HG03439 (cell line): ENCODE measurements around the gene FEZ2.

Source experiments
- ATAC-seq: cut with Tn5 transposase; IDR thresholded peaks from one replicate; pipeline ENCODE4 v1.9.1; 2021; ENCODE audit warnings: mild to moderate bottlenecking, moderate library complexity; ENCODE audit not compliant: unreplicated experiment

The FEZ2 gene

GRCh38 chr2:36587556-36587955, 10.4 kb downstream of the FEZ2 start:
- ATAC-seq: no peak

DNA sequence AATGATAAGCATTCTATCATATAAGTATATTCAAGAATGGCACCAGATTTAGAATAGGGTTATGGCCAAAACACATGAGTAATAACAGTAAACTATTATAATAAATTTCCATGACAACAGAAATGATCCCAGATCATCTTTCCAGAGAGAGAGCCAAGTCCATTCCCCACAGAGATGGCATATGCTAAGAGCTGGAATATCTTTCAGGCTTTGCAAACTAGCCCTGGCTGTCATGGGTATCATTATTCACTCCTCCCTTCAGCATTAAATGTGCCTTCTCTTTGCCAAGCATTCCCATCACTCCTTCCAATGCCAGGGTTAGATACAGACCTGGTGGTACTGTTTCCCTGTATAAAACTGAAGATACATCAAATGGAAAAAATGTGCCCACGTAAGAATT, 10.9 kb downstream of the FEZ2 start:
- ATAC-seq: no peak

DNA sequence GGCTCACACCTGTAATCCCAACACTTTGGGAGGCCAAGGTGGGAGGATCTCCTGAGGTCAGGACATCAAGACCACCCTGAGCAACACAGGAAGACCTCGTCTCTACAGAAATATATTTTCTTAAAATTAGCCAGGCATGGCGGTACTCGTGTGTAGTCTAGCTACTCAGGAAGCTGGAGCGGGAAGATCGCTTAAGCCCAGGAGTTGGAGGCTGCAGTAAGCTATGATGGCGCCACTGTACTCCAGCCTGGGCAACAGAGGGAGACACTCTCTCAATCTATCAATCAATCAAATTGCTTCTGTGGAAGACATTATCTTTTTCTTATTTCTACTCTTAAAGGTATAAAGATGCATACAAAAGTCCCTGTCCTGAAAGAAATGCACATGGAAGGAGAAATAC, 11.3 kb downstream of the FEZ2 start:
- no peak for ATAC-seq

- no peak for ATAC-seq
These were observed 13.7 kb downstream of the FEZ2 start for GRCh38 chr2:36584148-36584794.

DNA sequence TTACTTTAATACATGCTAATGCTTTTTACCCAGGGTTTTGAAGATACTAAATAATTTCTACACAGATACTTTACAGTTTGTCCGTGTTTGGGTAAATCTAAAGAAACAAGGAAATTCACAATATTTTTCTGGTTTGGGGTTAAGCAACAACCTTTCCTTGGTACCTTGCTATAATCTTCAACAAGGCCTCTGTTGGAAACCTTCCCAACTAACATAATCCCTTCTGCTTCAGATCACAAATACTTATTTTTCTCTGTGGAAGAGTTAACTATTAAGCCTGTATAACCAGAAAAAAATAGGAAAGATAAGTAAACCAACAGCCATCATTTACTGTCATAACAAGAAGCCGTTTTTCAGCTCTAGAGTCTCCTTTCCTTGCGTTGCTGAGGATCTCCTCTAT, 15.0 kb downstream of the FEZ2 start:
- ATAC-seq: no peak

DNA sequence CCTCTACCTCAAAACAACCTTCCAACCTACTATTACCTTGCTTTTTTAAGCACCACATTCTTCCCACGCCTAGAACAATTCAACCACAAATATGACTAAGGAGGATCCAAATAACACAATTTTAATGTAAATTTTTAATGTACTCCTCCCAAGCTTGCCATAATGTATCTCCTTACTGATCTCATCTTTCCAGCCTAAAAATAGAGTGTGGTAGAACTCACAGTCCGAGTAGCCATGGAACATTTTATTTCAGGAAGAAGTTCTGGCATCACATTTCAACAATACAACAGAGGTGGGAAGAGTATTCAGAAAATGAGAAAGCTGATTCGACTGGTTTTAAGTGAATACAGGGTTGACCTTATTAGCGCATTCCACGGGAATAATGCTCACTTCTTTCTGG, 15.4 kb downstream of the FEZ2 start:
- ATAC-seq: no peak

GRCh38 chr2:36579297-36579664, 18.7 kb downstream of the FEZ2 start:
- ATAC-seq: no peak

DNA sequence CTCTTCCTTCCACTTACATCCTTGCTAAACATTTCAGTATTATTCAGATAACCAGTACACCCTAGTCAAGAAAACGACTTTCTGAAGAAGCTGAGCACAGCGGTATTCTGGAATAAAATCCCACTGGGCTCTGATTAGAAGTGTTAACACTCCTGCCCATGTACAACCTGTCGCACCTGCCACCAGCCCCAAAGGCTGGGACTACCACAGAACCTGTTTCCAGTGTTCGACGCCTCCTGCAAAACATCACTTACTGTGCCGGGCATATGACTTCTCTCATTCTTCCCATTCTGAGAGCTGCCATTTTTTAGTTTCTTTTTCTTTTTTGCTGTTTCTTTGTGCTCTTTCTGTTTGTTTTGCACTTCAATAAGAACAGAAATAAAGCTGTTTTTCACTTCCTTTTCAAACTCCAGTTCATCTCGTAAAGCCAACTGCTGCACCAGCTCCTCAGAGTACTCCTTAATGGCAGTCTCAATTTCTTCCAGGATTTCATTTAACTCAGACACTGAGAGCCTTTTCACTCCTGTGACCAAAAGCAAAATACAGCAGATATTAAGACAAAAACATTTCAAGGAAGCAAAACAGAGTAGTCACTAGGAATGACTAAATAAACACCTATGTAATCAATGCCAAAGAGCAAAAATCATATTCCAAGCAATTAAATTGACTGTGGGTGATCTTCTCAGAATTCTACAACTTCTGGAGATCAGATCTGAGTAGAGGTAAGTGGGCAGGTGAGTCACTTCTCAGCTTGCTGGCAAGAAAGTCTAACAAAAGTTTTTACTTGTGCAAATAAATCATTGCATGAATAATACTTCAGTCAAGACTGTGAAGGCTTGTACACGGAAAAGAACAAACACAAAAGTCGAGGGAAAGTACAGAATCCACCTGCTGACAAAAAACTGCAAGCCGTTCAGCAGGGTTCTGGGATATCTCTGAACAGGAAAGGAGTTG, 19.3 kb downstream of the FEZ2 start:
- no peak for ATAC-seq

GRCh38 chr2:36577884-36578283, 20.1 kb downstream of the FEZ2 start:
- no peak for ATAC-seq

GRCh38 chr2:36574560-36574959, 23.4 kb downstream of the FEZ2 start:
- no peak for ATAC-seq

GRCh38 chr2:36573165-36573564, 24.8 kb downstream of the FEZ2 start:
- ATAC-seq: no peak

DNA sequence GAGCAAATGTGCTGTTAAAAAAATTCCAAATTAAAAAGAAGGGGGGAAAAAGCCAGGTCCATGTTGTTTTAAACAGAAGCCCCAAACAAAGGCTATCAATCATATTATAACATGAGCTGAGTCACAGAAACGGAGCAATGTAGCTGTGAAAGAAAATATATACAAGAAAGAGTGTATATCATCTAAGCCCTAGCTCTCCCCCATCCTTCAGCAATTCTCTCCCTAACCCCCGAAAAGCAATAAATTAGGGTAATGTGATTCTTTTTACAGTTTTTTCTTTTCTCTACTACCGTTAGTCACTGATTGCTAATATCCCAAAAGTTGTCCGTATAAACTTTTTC, 25.3 kb downstream of the FEZ2 start:
- no peak for ATAC-seq

- no peak for ATAC-seq
These were observed 25.8 kb downstream of the FEZ2 start for GRCh38 chr2:36572054-36572718.

GRCh38 chr2:36570416-36570815, 27.6 kb downstream of the FEZ2 start:
- no peak for ATAC-seq

GRCh38 chr2:36569267-36569856, 28.6 kb downstream of the FEZ2 start:
- ATAC-seq: no peak

DNA sequence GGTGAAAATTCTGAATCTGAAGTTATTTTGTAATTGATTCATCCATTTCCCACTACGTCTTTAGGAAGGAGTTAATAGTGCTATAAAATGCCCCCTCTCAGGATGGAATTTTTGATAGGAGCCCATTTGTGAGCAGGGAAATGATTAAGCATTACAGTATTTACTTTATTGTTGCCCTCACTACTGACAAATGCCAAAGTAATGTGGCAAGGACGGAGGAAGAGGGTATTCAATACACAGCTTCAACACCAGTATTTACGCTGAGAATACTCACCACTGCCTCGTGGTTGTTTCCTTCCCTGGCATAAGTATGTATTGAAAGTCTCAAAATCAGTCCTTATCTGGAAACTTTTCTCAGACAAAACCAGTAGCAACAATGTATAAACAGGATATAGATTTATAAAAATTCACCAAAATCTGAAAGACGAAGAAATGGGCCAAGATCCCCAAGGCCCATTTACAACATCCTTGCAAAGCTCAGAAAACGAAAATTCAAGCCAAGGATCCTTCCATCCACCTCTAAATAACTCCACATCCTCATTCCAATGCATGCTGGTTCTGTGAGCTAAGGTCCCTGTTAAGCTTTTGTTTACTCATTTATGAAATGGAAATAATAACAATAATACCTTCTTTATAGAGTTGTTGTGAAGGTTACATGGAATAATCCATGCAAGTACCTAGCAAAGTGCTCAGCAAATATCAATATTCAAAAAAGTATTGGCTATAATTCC, 29.3 kb downstream of the FEZ2 start:
- ATAC-seq: no peak

DNA sequence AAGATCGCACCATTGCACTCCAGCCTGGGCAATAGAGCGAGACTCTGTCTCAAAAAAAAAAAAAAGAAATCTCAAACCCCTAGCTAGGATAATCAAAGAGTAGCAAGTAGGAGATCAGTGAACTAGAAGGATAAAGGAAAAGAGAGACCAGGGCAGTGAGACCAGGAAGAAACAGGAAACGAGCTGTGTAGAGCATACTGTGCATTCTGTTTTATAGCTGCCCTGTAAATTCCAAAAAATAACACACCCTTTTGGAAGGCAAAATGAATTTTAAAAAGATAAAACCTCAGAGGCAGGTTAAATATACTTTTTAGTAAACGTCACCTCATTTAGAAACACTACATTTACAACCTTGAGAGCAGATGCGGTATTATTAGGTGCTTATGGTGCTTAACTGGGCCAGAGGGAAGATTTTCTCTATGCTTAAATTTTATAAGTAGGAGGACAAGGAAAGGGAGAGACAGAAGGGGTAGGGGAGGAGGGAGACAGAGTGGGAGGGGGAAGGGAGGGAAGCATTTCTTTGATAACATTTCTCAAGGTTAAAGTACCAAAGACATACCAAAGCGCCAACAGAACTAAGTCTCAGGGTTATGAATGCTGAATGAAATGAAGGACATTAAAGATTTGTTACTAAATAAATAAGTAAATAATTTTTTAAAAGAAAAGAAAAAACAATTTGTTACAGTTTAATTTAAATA, 30.1 kb downstream of the FEZ2 start:
- ATAC-seq: no peak

DNA sequence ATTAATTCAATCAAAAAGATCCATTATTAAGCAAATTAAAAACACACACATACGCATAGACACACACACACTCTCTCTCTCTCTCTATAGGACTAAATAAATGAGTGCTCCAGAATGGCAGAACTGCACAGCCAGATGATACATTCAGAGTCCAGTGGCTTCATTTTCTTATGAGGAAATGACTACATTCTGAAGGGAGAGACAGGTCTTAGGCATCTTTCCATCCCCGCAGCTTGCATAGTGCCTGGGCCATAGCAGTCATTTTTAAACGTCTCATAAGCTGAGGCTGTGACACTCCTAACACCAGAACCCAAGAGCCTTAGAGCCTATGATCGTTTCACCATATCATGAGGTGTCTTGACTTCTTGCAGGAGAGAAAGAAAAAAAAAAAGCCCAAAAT, 31.1 kb downstream of the FEZ2 start:
- ATAC-seq: no peak

DNA sequence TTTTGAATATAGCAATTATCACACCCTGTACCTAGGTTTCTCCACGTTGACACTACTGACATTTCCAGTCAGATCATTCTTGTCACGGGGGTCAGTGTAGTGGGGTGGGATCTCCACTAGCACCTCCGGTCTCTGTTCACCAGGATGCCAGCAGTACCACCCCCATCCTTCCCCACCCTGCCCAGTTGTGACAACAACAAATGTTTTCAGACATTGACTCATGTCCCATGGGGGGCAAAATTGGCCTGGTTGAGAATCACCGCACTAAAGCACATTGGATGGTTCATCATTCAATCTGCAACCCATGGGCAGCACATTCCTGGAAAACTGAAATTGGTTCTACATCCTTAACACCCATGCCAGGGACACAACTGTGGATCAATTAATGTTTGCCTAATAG, 32.3 kb downstream of the FEZ2 start:
- no peak for ATAC-seq

DNA sequence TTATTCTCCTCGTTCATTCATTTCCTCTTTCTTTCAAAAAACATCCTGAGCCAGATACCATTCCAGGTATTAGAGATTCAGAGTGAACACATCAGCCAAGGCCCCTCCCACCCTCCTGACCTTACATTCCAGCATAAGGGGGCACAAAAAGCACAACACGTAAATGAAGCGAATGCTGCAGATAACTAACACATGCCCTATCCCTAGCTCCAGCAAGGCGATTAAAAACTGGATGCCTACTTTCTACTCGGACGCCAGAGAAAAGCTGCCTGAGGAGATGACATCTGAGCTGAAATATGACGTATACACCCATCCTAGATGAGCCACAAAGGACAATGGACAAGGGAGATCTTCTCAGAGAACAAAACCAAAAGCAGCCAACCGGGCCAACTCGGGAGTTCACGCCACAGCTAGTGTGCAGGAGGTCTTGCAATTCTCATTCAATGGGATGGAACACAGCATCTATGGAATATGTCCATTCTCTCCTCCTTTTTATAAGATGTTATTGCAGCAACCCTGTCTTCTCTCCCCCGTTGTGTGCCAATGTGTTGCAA, 33.5 kb downstream of the FEZ2 start:
- ATAC-seq: no peak
